ACC112 (cell line): ENCODE data around the gene POLR3C.
"Not testable (repeated sequence)": the region's sequence is repeated elsewhere in the genome, so short reads cannot be mapped to it uniquely, and the experiment has no call there.

Source experiments
- H2AFZ ChIP-seq: fragments of 200-600 bp; sonication (generic); one replicate; pipeline ENCODE4 v1.6.0; 2017; ENCODE audit warnings: antibody characterized with exemption, low read length; ENCODE audit not compliant: unreplicated experiment
- H3K27ac ChIP-seq: fragments of 200-600 bp; sonication (generic); 2 replicates; pipeline ENCODE4 v1.5.1; 2014; ENCODE audit warnings: low read depth, mild to moderate bottlenecking, antibody characterized with exemption, low read length, moderate library complexity
- H3K27me3 ChIP-seq: fragments of 200-600 bp; sonication (generic); 2 replicates; pipeline ENCODE4 v1.6.1; 2014; ENCODE audit warnings: mild to moderate bottlenecking, antibody characterized with exemption, low read length, moderate library complexity, mixed read lengths; ENCODE audit not compliant: insufficient read depth
- H3K36me3 ChIP-seq: fragments of 200-600 bp; sonication (generic); 2 replicates; pipeline ENCODE4 v1.6.1; 2016; ENCODE audit warnings: mild to moderate bottlenecking, antibody characterized with exemption, low read length, moderate library complexity, mixed read lengths; ENCODE audit not compliant: insufficient read depth
- H3K4me1 ChIP-seq: fragments of 200-600 bp; sonication (generic); one replicate; pipeline ENCODE4 v1.6.1; 2016; ENCODE audit warnings: low read length, mixed read lengths; ENCODE audit not compliant: insufficient read depth, unreplicated experiment, control insufficient read depth
- H3K4me3 ChIP-seq: fragments of 200-600 bp; sonication (generic); 2 replicates; pipeline ENCODE4 v1.5.1; 2014; ENCODE audit warnings: mild to moderate bottlenecking, low read depth, low read length
- H3K79me2 ChIP-seq: fragments of 200-600 bp; sonication (generic); one replicate; pipeline ENCODE4 v1.6.0; 2016; ENCODE audit warnings: low read length; ENCODE audit not compliant: control insufficient read depth, unreplicated experiment, insufficient read depth

Gene POLR3C

GRCh38 chr1:145824499-145824842, 471 bp downstream of the POLR3C start:
- Histone ChIP-seq H3K79me2 (peaks cover 38% of the 10 kb centered on the region), H3K36me3 (peaks cover 31% of the 10 kb centered on the region), H3K4me1 (peaks cover 12% of the 10 kb centered on the region), H3K4me3 (peak overlapping the region; percentile 98), H3K27ac (peak overlapping the region; percentile 75), H2AFZ (peak overlapping the region; percentile 88), H3K27me3 (no peaks in the 10 kb centered on the region)

GRCh38 chr1:145826030-145826429, 2.0 kb downstream of the POLR3C start:
- H3K4me1 ChIP-seq = peaks cover 12% of the 10 kb centered on the region
- H3K4me3 ChIP-seq = peak overlapping the region; percentile 98
- H3K27me3 ChIP-seq = no peaks in the 10 kb centered on the region
- peaks cover 36% of the 10 kb centered on the region for H3K79me2 ChIP-seq
- peaks cover 41% of the 10 kb centered on the region for H3K36me3 ChIP-seq
- H3K27ac ChIP-seq = no peak overlapping the region
- H2AFZ ChIP-seq = no peak overlapping the region

- H3K36me3 ChIP-seq = peaks cover 50% of the 10 kb centered on the region
- peaks cover 12% of the 10 kb centered on the region for H3K4me1 ChIP-seq
- H2AFZ ChIP-seq = no peak overlapping the region
- no peaks in the 10 kb centered on the region for H3K27me3 ChIP-seq
- H3K4me3 ChIP-seq = no peak overlapping the region
- peaks cover 31% of the 10 kb centered on the region for H3K79me2 ChIP-seq
- H3K27ac ChIP-seq = no peak overlapping the region
These were observed 4.0 kb downstream of the POLR3C start for GRCh38 chr1:145827966-145828365.

DNA sequence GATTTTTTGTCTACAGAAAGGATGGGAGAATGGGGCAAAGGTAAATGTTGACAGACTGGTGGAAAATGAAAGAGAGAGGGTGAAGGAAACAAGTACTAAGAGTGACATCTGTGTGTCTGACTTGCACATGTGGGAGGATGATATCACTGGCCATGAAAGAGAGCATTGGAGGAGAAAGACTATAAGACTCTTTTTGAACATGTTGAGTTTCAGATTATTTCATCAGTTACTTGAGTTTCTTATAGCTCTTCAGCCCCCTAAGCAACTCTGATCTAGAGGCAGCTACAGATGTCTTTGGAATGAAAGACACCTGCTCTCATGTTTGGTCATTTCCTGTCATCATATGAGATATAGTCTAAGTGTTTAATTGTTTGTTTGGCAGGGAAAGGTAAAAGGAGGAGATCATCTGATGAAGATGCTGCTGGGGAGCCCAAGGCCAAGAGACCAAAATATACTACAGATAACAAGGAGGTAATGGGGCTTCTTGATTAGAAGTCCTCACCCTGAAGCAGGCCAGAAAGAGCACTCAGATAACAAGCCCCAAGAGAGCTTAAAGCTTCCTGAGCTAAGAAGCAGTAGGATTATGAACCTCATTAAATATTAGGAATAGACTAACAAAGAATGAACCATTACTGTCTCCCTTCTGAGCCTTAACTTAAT, 4.5 kb downstream of the POLR3C start:
- Histone ChIP-seq H3K79me2 (peaks cover 31% of the 10 kb centered on the region), H3K27me3 (no peaks in the 10 kb centered on the region), H3K36me3 (peaks cover 55% of the 10 kb centered on the region), H3K4me3 (no peak overlapping the region), H3K4me1 (peaks cover 12% of the 10 kb centered on the region), H2AFZ (no peak overlapping the region), H3K27ac (no peak overlapping the region)

GRCh38 chr1:145830810-145831209, 6.8 kb downstream of the POLR3C start:
- Histone ChIP-seq H3K36me3 (peaks cover 61% of the 10 kb centered on the region), H3K79me2 (peaks cover 15% of the 10 kb centered on the region)
- not testable (repeated sequence) for H3K4me3 ChIP-seq, H2AFZ ChIP-seq, H3K4me1 ChIP-seq, H3K27me3 ChIP-seq, H3K27ac ChIP-seq

- Histone ChIP-seq H3K27me3 (no peaks in the 10 kb centered on the region), H3K36me3 (peaks cover 49% of the 10 kb centered on the region), H2AFZ (no peak overlapping the region), H3K4me1 (no peaks in the 10 kb centered on the region), H3K79me2 (no peaks in the 10 kb centered on the region), H3K27ac (no peak overlapping the region), H3K4me3 (no peak overlapping the region)
These were observed 13.7 kb downstream of the POLR3C start for GRCh38 chr1:145837656-145838055.

DNA sequence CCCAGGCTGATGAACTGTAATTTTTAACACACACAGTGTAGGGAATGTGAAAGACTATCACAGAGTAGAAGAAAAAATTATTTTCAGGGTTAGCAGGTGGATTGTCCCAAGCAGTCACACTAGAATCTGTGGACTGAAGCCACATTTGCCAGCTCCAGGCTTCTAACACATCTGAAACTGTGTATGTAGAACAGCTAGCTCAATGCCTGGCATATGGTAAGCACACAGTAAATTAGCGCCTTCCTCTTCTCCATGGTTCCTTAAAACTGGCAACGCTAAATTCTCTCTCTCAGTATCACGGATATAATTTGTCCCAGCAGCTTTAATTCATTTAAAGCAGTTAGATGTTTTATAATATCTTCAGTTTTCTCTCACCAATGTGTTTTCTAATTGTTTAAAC, 19.0 kb downstream of the POLR3C start:
- H3K4me3 ChIP-seq = no peak overlapping the region
- H3K79me2 ChIP-seq = no peaks in the 10 kb centered on the region
- no peak overlapping the region for H2AFZ ChIP-seq
- H3K36me3 ChIP-seq = peaks cover 25% of the 10 kb centered on the region
- no peak overlapping the region for H3K27ac ChIP-seq
- no peaks in the 10 kb centered on the region for H3K27me3 ChIP-seq
- H3K4me1 ChIP-seq = peaks cover 11% of the 10 kb centered on the region

DNA sequence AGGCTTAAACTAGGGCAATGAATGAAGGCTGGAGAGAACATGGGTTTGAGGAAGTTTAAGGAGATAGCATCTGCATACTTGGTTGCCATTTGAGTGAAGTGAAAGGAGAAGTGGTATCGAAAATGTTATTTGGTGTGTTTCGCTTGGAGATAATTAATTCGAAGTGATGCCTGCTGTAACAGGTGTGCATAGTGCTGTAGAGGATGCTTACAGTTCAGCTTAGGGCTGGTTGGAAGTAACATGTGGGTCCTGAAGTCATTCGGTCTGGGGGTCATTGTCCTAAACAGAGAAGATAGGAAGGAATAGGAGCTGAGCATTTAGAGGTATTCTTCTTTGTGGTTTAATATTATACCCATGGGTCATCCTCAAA, 21.1 kb downstream of the POLR3C start:
- Histone ChIP-seq H3K4me3 (peak overlapping the region; percentile 69), H3K27me3 (no peaks in the 10 kb centered on the region), H3K36me3 (peaks cover 17% of the 10 kb centered on the region; the same call in 1 of the 2 replicates), H3K27ac (no peak overlapping the region), H2AFZ (no peak overlapping the region), H3K4me1 (peaks cover 25% of the 10 kb centered on the region), H3K79me2 (no peaks in the 10 kb centered on the region)

DNA sequence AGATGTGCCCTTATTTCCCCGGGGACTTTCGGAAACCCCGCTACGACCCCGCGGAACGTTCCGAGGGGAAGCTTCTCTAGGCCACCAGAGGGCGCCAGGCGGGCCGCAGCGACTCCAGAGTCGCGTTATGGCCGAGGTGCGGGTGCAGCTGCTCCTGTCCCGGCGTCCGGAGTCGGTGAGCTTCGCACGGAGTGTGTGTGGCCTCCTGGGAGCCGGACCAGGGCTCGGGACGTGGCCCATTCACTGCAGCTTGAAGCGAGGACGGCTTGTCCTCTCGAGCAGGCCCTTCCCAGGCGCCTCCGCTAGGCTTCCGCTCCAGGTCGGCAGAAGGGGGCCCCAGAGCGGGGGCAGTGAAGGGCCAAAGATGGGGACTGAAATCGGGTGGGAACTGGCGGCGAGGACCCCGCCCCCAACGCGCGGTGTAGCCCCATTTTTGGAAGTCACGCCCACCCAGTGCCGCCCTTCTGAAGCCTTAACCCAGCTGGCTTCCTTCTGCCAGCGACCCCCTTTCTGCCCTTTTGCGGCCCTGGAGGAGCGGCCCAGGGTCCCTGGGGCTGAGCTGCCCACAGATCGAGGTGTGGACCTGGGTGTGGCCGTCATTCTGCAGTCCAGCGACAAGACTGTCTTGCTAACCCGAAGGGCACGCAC, 21.6 kb downstream of the POLR3C start, which contains the start of gene NUDT17:
Gene NUDT17 (plus strand): TSS at position 117 of the 648 bp plus-strand sequence. CDS start 11 bp downstream, at position 128.
- no peaks in the 10 kb centered on the region for H3K27me3 ChIP-seq
- peak within 1 kb of the TSS; percentile 23; the same call in 1 of the 2 replicates for H3K27ac ChIP-seq
- H2AFZ ChIP-seq = peak within 1 kb of the TSS; percentile 36
- peaks cover 30% of the 10 kb centered on the region for H3K4me1 ChIP-seq
- peaks cover 19% of the 10 kb centered on the region for H3K36me3 ChIP-seq
- no peaks in the 10 kb centered on the region for H3K79me2 ChIP-seq
- H3K4me3 ChIP-seq = peak within 1 kb of the TSS; percentile 69

DNA sequence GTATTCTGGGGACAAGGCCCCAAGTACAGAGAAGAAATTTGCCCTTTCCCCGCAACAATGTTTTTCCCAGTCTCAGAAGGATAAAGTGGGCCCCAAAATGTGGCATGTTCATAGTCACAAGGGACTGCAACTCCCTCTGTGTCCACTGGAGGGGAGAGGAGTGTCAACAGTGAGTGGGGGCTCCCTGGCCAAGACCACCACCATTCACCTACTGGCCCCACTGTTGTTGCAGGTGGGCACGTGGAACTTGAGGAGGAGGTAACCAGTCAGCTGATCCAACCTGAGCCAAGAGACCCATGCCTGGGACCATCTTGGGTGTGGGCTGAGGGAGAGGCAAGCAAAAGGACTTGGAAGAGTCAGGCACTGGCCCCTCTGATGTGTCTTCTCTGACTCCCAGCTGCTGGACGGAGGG, 22.2 kb downstream of the POLR3C start:
- Histone ChIP-seq H3K4me1 (peaks cover 35% of the 10 kb centered on the region), H3K4me3 (peak overlapping the region; percentile 69), H2AFZ (peak overlapping the region; percentile 36), H3K79me2 (no peaks in the 10 kb centered on the region), H3K27me3 (no peaks in the 10 kb centered on the region), H3K27ac (peak overlapping the region; percentile 23; the same call in 1 of the 2 replicates), H3K36me3 (peaks cover 19% of the 10 kb centered on the region)

GRCh38 chr1:145847827-145848226, 23.8 kb downstream of the POLR3C start:
- H3K79me2 ChIP-seq = no peaks in the 10 kb centered on the region

More at GRCh38 chr1:145847827-145848226, 23.8 kb downstream of the POLR3C start:
- H3K27ac ChIP-seq = no peak overlapping the region
- no peak overlapping the region for H3K4me3 ChIP-seq
- H3K27me3 ChIP-seq = no peaks in the 10 kb centered on the region
- peaks cover 35% of the 10 kb centered on the region for H3K4me1 ChIP-seq
- no peak overlapping the region for H2AFZ ChIP-seq
- H3K36me3 ChIP-seq = peaks cover 11% of the 10 kb centered on the region; the same call in 1 of the 2 replicates
